GM12801 (cell line): Measurements from ENCODE around the gene INCA1.

Experiments used
- TF ChIP-seq, protein P1 (sequence below): IDR thresholded peaks from one replicate; pipeline ENCODE4 v1.5.1; 2011; ENCODE audit warnings: control low read depth; ENCODE audit not compliant: insufficient read length; ENCODE audit errors: extremely low read depth

INCA1 gene

DNA sequence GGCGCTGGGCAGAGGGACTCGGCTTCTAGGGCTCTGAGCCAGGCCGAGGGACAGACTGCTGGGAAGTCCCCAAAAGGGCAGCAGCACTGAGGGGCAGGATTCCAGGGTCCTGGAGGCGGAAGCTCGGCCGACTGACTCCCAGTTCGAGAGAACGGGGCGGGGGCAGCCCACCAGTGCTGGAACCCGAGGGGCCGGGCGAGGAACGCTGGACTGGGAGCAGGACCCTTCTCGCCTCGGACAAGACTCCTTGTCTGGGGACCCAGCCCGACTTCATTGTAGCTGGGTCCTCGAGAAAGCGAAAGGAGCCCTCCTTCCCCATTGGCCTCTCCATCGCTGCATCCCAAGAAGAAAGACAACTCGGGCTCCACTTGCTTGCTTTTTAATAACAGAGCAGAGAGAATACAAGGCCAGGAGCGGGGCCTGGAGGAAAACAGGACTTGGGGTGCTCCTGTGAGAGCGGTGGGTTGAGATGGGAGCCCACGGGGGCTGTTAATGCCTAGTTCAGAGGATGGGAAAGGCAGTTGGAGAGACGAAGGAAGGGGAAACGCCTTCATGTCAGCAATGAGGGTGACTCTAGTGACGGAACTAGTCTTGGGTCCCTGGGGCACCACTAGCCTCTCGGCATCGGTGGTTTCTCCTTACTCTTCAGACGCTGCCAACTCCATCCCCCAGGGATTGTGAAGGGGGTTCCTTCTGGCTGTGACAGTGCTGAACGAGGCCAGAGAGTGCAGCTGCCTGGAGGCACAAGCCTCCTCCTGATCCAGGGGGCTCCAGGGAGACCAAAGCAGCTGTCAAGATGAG is 9.4 kb downstream of the INCA1 start:
- TF ChIP-seq, protein P1, sequence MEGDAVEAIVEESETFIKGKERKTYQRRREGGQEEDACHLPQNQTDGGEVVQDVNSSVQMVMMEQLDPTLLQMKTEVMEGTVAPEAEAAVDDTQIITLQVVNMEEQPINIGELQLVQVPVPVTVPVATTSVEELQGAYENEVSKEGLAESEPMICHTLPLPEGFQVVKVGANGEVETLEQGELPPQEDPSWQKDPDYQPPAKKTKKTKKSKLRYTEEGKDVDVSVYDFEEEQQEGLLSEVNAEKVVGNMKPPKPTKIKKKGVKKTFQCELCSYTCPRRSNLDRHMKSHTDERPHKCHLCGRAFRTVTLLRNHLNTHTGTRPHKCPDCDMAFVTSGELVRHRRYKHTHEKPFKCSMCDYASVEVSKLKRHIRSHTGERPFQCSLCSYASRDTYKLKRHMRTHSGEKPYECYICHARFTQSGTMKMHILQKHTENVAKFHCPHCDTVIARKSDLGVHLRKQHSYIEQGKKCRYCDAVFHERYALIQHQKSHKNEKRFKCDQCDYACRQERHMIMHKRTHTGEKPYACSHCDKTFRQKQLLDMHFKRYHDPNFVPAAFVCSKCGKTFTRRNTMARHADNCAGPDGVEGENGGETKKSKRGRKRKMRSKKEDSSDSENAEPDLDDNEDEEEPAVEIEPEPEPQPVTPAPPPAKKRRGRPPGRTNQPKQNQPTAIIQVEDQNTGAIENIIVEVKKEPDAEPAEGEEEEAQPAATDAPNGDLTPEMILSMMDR, result no peak

DNA sequence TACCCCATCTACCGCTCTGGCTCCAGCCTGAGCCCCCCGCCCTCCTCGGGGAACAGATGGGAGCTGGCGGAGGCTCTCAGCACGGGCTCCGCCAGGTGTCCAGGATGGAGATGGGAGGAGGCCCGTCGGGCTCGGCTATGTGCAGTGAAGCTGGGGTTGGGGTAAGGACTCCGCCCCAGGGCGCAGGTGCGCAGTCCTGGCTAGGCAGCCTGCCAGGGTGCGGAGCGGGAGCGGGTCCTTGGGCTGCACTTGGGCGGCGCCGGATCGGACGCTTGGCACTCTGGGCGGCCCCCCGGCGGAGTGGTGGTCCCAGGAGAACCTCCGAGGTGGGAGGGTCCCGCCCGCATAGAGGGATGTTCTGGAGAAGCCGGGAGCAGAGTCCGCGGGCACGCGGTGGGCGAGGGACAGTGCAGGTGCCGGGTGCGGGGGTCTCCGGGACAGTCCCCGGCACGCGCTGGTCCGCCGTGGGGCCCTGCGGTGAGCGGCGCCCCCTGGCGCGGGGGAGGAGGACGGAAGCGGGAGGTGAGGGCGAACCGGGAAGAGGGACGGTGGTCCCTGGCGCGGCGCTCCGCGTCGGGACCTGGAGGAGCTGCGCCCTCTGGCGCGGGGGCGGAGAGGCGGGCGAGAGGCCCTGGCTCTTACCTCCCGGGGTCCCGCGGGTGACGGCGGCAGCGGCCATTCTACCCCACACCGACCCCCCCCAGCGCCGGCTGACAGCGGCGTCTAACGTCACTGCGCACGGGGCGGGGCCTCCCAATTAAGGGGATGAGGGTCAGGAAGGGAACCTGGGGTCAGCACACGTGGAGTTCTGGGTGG is 10.2 kb downstream of the INCA1 start, which contains the start of gene CAMTA2:
CAMTA2 (minus strand) TSS at position 725 of the 816 bp plus-strand sequence. CDS start 1,453 bp downstream, outside the sequence.
- TF ChIP-seq, protein P1, result no peak

DNA sequence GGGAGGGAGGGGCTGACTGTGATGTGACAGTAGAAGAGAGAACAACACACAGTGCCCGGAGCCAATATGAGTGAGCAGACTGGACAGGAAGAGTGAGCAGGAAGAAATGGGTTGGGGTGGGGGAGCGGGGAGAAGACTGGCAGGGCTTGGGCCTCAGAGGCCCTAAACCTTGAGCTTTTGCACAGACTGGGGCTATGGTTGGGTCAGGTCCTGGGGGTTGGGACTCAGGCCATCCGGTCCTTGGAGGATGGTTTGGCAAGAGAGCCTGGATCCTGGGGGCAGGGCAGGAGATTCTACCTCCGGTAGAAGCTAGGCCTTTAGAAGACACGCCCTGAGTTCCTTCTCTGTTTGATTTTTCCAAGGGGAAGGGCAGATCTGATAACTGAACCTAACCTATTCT is 10.9 kb downstream of the INCA1 start:
- TF ChIP-seq, protein P1, result no peak

DNA sequence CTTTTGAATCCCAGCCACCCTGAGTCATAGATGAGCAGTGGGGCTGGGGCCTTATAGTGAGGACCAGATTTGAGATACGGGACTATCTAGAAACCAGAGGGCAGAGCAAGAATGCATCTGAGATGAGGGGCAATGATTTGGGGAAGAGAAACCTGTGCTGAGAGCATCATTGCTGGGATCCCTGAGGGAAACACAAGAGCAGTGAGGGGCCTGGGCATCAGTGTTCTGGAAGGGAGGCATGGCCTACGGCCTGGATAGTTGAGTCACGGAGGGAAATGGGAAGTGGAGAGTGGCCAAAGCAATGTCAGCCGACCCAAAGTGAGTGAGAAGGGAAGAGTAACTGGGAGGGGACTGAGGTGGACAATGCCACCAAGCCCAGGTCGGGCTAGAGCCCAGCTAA is 15.0 kb downstream of the INCA1 start:
- TF ChIP-seq, protein P1, result no peak

DNA sequence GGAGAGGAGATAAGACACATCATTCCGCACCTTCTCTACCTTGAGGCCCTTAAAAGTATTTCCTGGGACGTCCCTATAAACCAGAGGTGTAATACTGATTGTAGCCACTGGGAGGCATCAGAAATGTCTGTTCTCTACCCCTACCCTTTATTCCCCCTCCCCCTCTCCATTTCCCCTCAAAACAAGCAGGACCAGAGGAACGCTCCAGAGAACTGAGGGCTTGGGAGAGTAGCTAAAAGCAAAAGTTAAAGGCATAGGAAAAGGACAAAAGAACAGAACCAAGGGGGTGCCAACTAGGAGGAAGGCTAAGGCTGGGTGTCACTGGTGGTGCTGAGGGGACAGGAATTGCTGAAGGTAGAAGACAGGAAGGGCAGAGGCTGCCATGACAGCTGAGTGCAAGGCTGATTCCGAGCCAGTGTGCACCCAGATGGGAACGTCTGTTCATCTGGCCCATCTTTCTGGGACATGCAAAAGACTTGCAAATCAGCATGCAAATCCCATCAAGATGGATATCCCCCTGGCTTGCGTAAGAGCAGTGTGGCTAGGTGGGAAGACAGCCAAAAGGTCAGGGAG is 16.6 kb downstream of the INCA1 start:
- TF ChIP-seq, protein P1, result no peak

DNA sequence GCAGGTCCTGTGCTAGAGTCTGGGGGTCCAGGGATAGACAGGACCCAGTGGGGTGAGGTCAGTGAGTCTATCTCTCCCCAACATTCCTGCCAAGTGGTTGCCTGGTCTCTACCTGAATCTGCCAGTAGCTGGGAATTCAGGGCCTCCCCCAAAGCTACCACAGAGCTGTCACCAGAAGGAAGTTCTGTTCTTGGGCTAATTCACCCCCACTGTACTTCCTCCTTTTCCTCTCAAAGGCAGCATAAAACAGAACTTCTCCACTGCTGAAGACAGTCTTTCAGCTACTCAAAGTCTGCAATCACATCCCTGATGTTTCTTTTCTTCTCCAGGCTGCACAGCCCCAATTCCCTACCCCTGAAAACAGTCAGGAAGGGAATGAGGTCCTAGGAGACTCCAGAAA is 18.6 kb downstream of the INCA1 start:
- TF ChIP-seq, protein P1, result no peak

DNA sequence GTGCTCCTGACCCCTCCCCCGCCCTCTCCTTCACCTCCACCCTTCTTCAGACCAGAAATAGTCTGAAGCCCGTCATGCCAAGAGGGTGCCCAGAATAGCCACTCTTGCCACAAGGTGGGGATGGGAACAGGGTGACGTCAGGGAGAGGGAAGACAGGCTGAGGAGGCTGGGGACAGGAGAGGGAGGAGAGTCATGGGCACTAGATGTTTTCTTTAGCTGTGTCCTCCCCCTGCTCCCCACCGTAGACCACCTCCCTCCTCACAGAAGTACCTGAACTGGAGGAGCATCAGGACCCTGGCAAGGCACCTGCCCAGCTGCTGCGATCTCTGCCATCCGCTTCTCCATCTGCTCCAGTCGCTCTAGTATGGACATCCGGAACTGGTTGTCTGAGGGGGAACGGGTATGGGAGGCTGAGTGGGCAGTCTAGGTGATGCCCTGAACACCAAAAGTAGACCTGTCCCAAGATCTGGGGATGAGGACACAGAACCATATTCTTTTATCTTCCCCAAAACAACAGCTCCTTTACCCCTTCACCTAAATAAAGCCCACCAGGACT is 23.1 kb downstream of the INCA1 start:
- TF ChIP-seq, protein P1, result no peak
